GM12874 (cell line): Measurements from ENCODE around the gene GANAB.

Experiments
- CTCF ChIP-seq: IDR thresholded peaks from 2 replicates; pipeline ENCODE4 v1.5.1; 2011; ENCODE audit warnings: low read depth, mild to moderate bottlenecking, control low read depth, low read length, moderate library complexity; ENCODE audit not compliant: insufficient read depth

GANAB gene

GRCh38 chr11:62680825-62681240 is 34.4 kb upstream of the GANAB start:
- peak; percentile 65 for TF ChIP-seq CTCF

- TF ChIP-seq CTCF = no peak
These were observed 32.6 kb upstream of the GANAB start, which contains the start of gene UBXN1 for GRCh38 chr11:62678770-62679696. Gene UBXN1, minus strand, starts transcription at chr11:62679073. Its CDS starts 150 bp downstream, at chr11:62678923.

- TF ChIP-seq CTCF = no peak
These were observed 32.0 kb upstream of the GANAB start for GRCh38 chr11:62678433-62678769.

- no peak for TF ChIP-seq CTCF
These were observed 31.3 kb upstream of the GANAB start for GRCh38 chr11:62677714-62678113.

- no peak for TF ChIP-seq CTCF
These were observed 30.7 kb upstream of the GANAB start for GRCh38 chr11:62677156-62677555.

GRCh38 chr11:62676698-62677097 is 30.3 kb upstream of the GANAB start:
- no peak for TF ChIP-seq CTCF

- no peak for TF ChIP-seq CTCF
These were observed 26.7 kb upstream of the GANAB start for GRCh38 chr11:62673196-62673525.
